A172 (cell line): Measurements from ENCODE around the gene RARA. TPM values are rescaled to one million over a fixed set of nuclear protein-coding genes. Genes with fewer than 3 reads are reported as not detected.
"Not testable (repeated sequence)": the region's sequence is repeated elsewhere in the genome, so short reads cannot be mapped to it uniquely, and the experiment has no call there.

Experiments
- DNase-seq: peaks from one replicate; pipeline ENCODE4 v3.0.0-alpha.2; 2015; ENCODE audit warnings: low spot score
- total RNA-seq: library from RNA; depleted of rRNA; stranded (reverse); fragments of >200 nt; shearing (Covaris generic); gene quantifications from 2 replicates; pipeline ENCODE4 v1.2.3, GENCODE V29; 2014

Gene RARA
- total RNA-seq, 1 experiment from 2014 or later, result 33.2 TPM

GRCh38 chr17:40297511-40297910 is 11.5 kb upstream of the RARA start:
- DNase-seq, result no peak

- no peak for DNase-seq
These were observed 10.3 kb upstream of the RARA start for GRCh38 chr17:40298726-40299125.

DNA sequence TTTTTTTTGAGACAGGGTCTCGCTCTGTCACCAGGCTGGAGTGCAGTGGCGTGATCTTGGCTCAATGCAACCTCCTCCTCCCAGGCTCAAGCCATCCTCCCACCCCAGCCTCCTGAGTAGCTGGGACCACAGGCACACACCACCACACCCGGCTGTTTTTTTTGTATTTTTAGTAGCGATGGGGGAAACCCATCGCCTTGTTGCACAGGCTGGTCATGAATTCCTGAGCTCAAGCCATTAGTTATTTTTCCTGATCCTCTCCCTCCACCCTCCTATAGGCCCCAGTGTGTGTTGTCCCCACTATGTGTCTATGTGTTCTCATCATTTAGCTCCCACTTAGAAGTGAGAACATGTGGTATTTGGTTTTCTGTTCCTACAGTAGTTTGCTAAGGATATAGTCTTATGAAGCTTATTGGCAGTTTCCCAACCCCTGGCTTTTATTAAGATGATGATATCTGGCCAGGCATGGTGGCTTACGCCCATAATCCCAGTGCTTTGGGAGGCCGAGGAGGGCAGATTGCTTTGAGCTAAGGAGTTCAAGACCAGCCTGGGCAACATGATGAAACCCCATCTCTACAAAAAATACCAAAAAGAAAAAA is 9.7 kb upstream of the RARA start:
- DNase-seq, result not testable (repeated sequence)

DNA sequence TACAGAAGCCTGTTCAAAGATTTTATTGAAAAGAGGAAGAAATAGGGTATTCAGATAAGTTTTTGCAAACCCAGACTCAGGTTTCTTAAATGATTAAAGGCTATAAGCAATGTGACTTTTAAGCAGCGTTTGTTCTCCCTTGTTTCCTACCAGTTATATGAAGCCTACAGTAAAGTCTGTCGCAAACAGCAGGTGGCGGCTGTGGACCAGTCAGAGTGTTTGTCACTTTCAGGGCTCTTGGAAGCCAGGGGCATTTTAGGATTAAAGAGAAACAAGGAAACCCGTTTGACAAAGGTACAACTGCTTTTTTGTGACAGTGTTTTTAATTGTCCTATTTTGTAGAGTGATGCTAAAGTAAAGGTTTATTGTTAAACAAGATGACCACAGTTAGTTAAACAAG is 7.7 kb upstream of the RARA start:
- DNase-seq, result no peak

GRCh38 chr17:40303009-40303657 is 5.8 kb upstream of the RARA start:
- DNase-seq, result no peak

- no peak for DNase-seq
These were observed 5.0 kb upstream of the RARA start for GRCh38 chr17:40303708-40304551.

DNA sequence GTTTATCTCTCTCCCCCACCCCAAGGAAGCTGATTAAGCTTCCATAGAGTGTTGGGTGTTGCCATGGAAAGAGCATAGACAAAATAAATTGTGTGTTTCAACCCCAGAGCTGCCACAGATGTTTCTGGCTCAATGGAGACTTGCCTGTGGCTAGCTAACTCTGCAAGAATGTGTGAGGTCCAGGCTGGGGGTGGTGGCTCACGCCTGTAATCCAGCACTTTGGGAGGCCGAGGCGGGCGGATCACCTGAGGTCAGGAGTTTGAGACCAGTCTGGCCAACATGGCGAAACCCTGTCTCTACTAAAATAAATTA is 4.5 kb upstream of the RARA start:
- peak; percentile 69 for DNase-seq

- DNase-seq, result not testable (repeated sequence)
These were observed 4.1 kb upstream of the RARA start for GRCh38 chr17:40304866-40305265.

- DNase-seq, result no peak
These were observed 2.6 kb upstream of the RARA start for GRCh38 chr17:40306395-40306794.

- DNase-seq, result no peak
These were observed 1.8 kb upstream of the RARA start for GRCh38 chr17:40307001-40307730.

GRCh38 chr17:40307740-40308239 is 1.2 kb upstream of the RARA start:
- DNase-seq, result no peak

GRCh38 chr17:40309949-40310510 is 1.1 kb downstream of the RARA start:
- DNase-seq, result no peak

- DNase-seq, result no peak
These were observed 2.0 kb downstream of the RARA start for GRCh38 chr17:40310882-40311391.

DNA sequence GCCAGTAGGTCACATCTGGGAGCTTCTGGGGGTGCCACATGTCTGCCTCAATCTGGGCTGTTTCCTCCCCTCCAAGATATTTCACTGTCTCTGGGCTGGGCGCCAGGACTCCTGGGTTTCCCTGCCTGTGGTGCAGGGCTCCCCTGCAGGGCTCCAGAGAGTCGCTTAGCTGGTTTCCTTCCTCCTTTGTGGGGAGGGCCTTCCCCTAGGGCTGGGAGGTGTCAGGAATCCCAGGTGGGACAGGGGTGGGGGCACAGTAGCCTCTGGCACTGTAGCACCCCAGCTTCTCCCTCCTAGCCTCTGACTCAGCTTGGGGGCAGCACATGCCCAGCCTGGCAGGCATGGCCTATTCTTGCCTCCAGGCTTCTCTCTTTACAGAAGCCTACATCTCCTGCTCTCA is 2.6 kb downstream of the RARA start:
- DNase-seq, result peak; percentile 79

GRCh38 chr17:40312131-40312731 is 3.3 kb downstream of the RARA start:
- peak; percentile 81 for DNase-seq

GRCh38 chr17:40312893-40313667 is 4.1 kb downstream of the RARA start:
- DNase-seq, result no peak

DNA sequence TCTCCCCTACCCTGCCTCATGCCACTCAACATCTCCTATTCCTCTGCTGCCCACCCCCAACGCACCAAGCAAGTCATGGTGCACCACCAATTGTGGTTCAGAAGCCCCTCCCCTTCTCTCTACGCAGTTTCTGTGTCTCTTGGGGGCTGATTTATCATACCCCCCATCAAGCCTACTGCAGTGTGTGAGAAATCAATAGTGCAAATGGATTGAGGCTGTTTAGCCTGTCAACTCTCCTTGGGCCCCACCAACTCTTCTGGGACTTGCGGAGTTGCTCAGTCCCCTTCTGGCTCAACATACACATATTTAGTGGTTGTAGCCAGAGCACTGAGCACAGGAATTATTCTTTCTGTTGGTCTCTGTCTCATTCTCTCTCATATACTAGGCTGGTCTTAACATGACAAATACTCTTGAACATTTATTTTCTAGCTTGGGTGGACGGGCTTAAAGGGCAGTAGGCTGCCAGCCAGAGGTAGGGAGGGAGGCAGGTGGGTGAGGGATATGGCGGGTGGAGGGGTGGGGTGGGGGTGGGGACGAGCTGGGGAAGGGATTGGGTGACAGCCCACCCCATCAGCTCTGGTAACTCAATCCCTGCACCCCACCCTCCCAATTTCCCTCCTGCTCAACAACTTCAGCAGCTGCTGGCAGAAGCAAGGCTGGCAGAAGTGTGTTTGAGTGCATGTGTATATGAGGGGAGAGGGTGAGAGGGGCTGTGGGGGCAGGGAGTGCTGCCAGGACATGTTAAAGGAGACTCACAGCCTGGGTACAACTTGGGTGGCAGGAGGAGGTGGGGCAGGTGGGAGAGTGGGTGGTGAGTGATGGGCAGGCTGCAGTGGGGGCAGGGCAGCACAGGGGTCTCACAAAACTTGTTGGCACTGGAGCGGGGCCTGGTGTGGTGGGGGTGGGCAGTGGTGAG is 4.9 kb downstream of the RARA start:
- no peak for DNase-seq

GRCh38 chr17:40314584-40314956 is 5.6 kb downstream of the RARA start:
- peak; percentile 99 for DNase-seq

DNA sequence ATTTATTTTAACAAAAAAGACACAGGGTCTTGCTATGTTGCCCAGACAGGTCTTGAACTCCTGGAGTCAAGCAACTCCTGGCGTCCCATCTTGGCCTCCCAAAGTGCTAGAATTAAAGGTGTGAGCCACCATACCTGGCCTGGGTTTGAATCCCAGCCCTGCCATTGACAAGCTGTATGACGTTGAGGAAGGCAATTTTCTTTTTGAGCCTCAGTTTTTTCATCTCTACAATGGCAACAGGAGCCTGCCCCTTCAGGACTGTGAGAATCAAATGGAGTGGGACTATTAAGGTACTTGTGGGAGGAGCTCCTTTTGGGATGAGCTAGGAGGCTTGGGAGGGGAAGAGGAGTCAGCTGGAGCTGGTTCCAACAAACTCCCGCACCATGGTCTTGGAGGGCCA is 6.2 kb downstream of the RARA start:
- no peak for DNase-seq
